GM21825 (cell line): ENCODE measurements around the gene XAGE2.
"Not testable (repeated sequence)": the region's sequence is repeated elsewhere in the genome, so short reads cannot be mapped to it uniquely, and the experiment has no call there.

Experiments used
- ATAC-seq: cut with Tn5 transposase; IDR thresholded peaks from one replicate; pipeline ENCODE4 v1.9.1; 2021; ENCODE audit warnings: mild to moderate bottlenecking, moderate library complexity; ENCODE audit not compliant: unreplicated experiment

The XAGE2 gene, protein sequence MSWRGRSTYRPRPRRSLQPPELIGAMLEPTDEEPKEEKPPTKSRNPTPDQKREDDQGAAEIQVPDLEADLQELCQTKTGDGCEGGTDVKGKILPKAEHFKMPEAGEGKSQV

GRCh38 chrX:52368368-52369055 is at the start of gene XAGE2:
XAGE2 (plus strand) TSS chrX:52369021; CDS start chrX:52370015, 994 bp downstream.
- ATAC-seq = no peak

- no peak for ATAC-seq
These were observed 31.4 kb upstream of the XAGE2 start for GRCh38 chrX:52337410-52337809.

DNA sequence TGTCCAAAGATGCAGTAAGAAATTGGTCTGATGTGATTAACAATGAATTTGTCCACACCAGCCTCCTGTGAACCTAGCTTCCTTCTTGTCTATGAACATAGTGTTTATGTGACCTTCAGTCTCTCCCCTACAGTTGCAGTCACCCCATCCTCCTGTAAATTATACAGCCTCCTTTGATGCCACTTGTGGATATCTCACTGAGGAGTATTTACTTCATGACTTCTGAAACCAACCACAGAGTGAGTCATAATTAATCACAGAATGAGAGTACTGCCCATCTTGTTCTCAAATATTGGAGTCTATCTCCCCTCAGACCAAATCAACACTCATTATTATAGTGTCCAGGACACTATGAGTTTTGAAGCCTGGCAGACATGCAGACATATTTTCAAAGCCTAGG is 27.3 kb upstream of the XAGE2 start:
- ATAC-seq = no peak

- ATAC-seq = not testable (repeated sequence)
These were observed 25.7 kb upstream of the XAGE2 start for GRCh38 chrX:52343131-52343530.

DNA sequence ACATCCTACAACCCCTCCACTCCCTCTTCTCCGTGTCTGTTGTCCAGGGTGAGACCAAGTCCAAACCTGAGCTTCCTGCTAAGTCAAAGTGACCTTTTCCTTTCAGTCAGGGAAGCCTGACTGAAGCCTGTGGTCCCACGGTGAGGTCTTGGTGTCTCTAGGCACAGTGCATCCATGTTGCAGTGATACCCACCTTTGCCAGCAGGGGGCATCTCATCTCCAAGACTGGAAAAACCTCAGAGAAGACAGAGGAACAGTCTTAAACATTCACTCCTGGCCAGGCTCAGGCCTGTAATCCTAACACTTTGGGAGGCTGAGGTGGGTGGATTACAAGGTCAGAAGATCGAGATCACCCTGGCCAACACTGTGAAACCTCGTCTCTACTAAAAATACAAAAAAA is 23.4 kb upstream of the XAGE2 start:
- ATAC-seq = not testable (repeated sequence)

- no peak for ATAC-seq
These were observed 22.4 kb upstream of the XAGE2 start for GRCh38 chrX:52346174-52347165.

GRCh38 chrX:52349681-52350080 is 19.1 kb upstream of the XAGE2 start:
- no peak for ATAC-seq

- no peak for ATAC-seq
These were observed 16.3 kb upstream of the XAGE2 start for GRCh38 chrX:52352551-52352950.

- ATAC-seq = no peak
These were observed 15.0 kb upstream of the XAGE2 start for GRCh38 chrX:52353838-52354237.

GRCh38 chrX:52355108-52355507 is 13.7 kb upstream of the XAGE2 start:
- ATAC-seq = no peak

DNA sequence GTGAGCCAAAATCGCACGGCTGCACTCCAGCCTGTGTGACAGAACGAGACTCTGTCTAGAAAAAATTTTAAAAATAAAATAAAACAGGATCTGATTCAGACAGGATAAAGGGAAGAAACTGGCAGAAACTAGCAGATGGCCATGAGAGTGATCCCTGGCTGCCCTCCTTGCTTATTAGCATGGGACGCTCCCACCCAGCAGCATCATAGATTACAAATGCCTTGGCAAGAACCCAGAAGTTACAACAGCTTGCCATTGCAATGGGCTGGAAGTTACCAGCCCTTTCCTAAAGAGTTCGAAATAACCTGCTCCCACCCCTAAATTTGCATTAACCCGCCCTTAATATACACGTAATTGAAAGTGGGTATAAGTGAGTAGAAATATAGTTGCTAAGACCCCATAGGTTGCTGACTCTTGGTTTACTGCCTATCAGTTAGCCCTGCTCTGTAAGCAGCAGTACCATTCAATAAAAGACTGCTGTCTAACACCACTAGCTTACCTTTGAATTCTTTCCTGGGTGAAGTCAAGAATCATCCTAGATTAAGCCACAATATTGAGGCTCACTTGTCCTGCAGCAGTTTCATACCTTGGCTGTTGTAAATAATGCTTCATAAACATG is 9.1 kb upstream of the XAGE2 start:
- ATAC-seq = no peak

DNA sequence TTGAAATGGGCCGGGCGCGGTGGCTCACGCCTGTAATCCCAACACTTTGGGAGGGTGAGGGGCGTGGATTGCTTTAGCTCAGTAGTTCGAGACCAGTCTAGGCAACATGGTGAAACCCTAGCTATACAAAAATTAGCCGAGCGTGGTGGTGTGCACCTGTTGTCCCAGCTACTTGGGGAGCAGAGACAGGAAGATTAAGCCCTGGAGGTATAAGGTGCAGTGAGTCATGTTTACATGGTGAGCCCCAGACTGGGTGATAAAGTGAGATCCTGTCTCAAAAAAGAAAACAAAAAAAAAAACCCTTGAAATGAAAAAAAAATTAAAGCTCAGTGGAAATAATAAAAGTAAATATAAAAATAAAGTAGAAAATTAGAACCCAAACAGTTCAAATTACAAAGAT is 6.9 kb upstream of the XAGE2 start:
- ATAC-seq = no peak

GRCh38 chrX:52363247-52363883 is 5.5 kb upstream of the XAGE2 start:
- no peak for ATAC-seq

GRCh38 chrX:52378870-52379269 is 10.0 kb downstream of the XAGE2 start:
- no peak for ATAC-seq

DNA sequence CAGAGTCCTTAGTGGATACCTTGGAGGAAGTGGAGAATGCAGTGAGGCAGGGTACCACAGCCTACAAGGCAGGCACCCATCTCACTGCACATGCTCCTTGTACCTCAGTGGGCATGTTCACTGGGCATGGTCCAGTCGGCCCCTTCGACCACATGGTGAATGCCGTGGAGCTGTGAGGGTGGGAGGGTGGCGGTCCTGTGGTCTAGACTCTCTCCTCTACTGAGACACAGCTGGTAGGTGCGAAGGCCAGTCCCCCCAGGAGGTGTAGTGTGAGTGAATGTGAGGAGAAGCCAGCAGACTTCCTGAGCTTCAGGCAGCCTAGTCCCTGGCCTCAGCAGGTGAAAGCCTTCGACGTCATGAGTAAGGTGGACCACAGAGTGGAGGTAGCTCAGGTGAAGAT is 12.2 kb downstream of the XAGE2 start:
- ATAC-seq = no peak

DNA sequence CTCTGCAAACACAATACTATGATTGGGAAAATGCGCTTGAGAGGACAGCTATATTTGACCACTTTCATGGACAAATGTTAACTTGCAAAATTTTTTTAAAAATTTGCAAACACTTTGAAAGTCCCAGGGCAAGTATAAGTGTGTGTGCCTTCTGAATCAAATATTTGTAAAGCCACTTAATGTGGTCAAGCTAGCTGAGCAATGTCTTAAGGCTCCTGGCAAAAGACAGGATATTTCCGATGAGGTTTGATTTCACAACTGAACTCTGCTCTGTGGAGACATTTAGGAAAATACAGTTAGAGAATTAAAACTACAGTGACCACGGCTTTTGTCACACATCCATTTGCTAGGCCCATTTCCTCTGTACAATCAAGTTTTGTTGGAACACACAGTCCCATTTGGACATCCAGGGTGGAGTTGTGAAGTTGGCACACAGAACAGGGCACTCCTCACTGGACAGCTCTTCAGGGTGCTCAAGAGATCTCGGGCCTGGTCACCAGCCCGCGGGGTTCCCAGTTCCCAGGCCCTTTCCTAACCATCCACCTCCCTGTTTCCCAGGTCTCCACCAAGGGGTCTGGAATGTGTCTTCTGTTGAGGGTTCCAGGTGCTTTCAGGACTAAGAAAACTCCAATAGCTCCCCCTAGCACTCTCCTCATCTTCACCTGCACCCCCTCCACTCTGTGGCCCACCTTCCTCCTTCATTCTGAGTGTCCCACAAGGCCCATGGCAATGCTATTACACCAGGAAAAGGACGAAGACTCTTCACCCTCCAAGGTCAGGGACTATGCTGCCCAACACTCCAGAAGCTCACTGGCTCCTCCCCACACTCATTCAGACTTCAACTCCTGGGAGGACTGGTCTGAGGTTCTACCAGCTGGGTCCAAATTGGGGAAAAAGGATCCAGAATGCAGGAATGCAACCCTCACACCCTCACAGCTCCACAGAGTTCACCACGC is 41.9 kb downstream of the XAGE2 start:
- no peak for ATAC-seq

DNA sequence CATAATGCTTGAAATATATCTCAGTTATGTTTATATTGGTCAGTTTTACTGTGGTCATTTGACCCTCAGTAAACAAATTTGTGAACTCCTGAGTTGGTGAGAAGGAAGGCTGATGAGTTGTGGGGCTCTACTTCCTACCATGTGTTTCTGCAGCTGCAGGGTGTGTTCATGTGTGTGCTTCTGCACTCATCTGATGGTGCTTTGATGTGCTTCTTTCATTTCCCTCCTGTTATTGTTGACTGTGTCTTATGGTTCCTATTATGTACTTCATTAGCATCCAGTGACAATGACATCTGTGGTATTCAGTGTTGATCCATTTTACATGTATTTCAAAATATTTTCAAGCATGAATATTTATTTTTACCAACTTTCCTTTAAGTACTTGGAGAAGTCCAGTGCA is 46.5 kb downstream of the XAGE2 start:
- no peak for ATAC-seq

DNA sequence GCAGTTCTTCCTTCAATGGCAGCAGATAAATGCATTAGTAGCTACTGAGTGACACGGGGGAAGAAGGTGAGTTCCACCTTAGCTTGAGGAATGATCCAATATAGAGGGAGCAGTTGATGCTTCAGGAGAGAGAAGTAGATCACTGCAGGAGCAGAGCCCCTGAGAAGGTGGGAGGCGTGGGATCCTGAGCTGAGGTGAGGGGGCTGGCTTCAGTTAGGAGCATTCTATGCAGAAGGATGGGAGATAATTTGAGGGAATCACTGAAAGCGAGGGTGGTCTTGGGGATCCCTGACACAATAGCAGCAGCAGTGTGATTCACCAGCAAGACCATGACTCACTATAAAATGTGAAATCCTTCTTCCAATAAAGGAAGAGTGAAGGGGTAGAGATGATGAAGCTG is 48.0 kb downstream of the XAGE2 start:
- ATAC-seq = no peak

DNA sequence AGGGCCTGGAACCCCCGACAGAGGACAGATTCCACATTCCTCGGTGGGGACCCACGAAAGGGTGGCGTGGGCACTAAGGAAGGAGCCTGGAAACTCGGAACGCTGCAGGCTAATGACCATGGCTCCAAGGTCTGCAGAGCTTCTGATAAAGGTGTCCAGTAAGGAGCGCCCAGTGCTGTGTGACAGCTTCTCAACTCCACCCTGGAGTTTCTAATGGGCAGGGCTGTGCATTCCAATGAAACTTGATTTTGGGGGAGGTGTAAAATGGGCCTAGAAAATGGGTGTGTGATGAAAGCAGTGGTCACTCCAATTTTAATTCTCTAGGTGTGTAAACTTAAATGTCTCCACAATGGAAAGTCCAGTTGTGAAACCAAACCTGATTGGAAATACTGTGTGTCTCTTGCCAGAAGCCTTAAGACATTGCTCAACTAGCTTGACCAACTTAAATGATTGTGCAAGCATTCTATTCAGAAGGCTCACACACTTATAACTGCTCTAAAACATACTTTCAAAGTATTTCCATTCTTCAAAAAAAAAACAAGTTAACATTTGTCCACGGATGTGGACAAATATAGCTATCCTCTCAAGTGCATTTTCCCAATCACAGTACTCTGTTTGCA is 52.1 kb downstream of the XAGE2 start:
- no peak for ATAC-seq
